Sigmoid colon (tissue), 7 donors: ENCODE results near the gene JUND. TPM values are rescaled to one million over a fixed set of nuclear protein-coding genes. Genes with fewer than 3 reads are reported as not detected.

Experiments
- DNase-seq: peaks from one replicate; pipeline ENCODE4 v3.0.0-alpha.2; 2019
- H3K27ac ChIP-seq, 4 donors: fragments of 200-600 bp; sonication (generic); one replicate each; pipeline ENCODE4 v1.5.1; 2016 to 2019; ENCODE audit warnings: mild to moderate bottlenecking in 1 of 4
- H3K27me3 ChIP-seq, 3 donors: fragments of 200-600 bp; sonication (generic); one replicate each; pipeline ENCODE4 v1.5.1; 2019; ENCODE audit warnings: mild to moderate bottlenecking in 1 of 3
- H3K36me3 ChIP-seq, 4 donors: fragments of 200-600 bp; sonication (generic); one replicate each; pipeline ENCODE4 v1.5.1; 2016 to 2019
- H3K4me1 ChIP-seq, 4 donors: fragments of 200-600 bp; sonication (generic); one replicate each; pipeline ENCODE4 v1.5.1; 2017 to 2019
- H3K4me3 ChIP-seq, 4 donors: fragments of 200-600 bp; sonication (generic); one replicate each; pipeline ENCODE4 v1.5.1; 2017 to 2019; ENCODE audit warnings: mild to moderate bottlenecking in 2 of 4, moderate library complexity in 1 of 4
- H3K9me3 ChIP-seq, 4 donors: fragments of 200-600 bp in 3 of 4; sonication (generic) in 3 of 4; one replicate each; pipeline versions ENCODE4 v1.5.1 to v1.6.1; 2013 to 2019
- EP300 ChIP-seq, 4 donors: sonication (generic); formaldehyde crosslinking; IDR thresholded peaks; one replicate each; pipeline ENCODE4 v1.6.1; 2017; ENCODE audit warnings: antibody characterized with exemption in 4 of 4
- POLR2A ChIP-seq, 2 donors: fragments of 450-650 bp; IDR thresholded peaks; one replicate each; pipeline ENCODE4 v1.6.1; 2016; ENCODE audit warnings: antibody characterized with exemption in 2 of 2, mild to moderate bottlenecking in 2 of 2, moderate library complexity in 2 of 2
- POLR2AphosphoS5 ChIP-seq, 4 donors: sonication (generic); formaldehyde crosslinking; IDR thresholded peaks; one replicate each; pipeline ENCODE4 v1.6.1; 2017; ENCODE audit warnings: antibody characterized with exemption in 4 of 4
- WGBS, 2 donors: extraction: QIAGEN DNeasy Blood & Tissue Kit; methylation state at CpG; one replicate each; pipeline ENCODE4 v1.1.7; 2013; 5-methylcytosine and 5-hydroxymethylcytosine counted together
- intact Hi-C: fragments of 100-400 bp; cut with DNase I; formaldehyde crosslinking; loops from one replicate; pipeline ENCODE4 v1.15.1; 2023
- polyA plus RNA-seq, 3 donors: library from polyadenylated mRNA; stranded (reverse); fragments of 200-250 nt; gene quantifications; one replicate each; pipeline ENCODE4 v1.2.3, GENCODE V29; 2013
- total RNA-seq, 4 donors: library from RNA; depleted of rRNA; stranded (reverse); fragments of >200 nt; gene quantifications; one replicate each; pipeline ENCODE4 v1.1.0, GENCODE V29; 2016
- TF ChIP-seq, protein P1 (sequence below), 4 experiments: fragments of 450-650 bp in 3 of 4; fragments of 200-600 bp in 1 of 4; IDR thresholded peaks; one replicate each; pipeline ENCODE4 v1.5.1; 2016 to 2019; ENCODE audit warnings: antibody characterized with exemption in 4 of 4, mild to moderate bottlenecking in 3 of 4, moderate library complexity in 2 of 4
- donor health status: healthy with polysubstance abuse.
- donor health status: Bipolar disorder and iron deficiency.
- donor health status: healthy.

The JUND gene
- total and polyA plus RNA-seq, 7 donors: 163 to 369 (median 180) TPM

DNA sequence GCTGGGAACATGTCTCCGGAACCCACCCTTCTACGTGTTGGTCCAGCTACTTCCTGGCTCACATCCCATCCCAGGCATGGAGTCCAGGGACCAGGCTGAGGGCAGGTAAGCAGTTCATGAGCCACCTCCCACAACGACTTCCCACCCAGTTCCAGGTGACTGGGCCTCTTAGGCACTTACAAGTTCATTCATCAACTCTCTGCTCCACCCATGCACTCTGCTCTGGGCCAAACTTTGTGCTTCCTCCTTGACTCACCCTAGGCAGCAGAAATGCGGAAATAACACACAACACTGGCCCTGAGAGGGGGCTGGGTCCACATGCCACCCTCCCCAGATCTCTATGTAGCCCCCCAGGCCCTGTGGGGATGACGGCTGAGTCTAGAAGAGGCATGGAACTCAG lies 27.7 kb downstream of the JUND start:
- 16 to 48% methylated on average over 5 of the region's 5 CpGs for WGBS, 2 donors
- Histone ChIP-seq H3K9me3 (no peaks in the 10 kb centered on the region), H3K4me1 (peaks cover 0 to 5% (median 0%) of the 10 kb centered on the region in 4 donors), H3K27ac (no peak overlapping the region), H3K4me3 (no peak overlapping the region), H3K36me3 (peaks cover 0 to 3% (median 0%) of the 10 kb centered on the region in 4 donors), H3K27me3 (peaks cover 0 to 13% (median 5%) of the 10 kb centered on the region in 3 donors)
- intact Hi-C loops: loop anchor here (2.0 kb wide), 1 partner anchor 139 kb away; no protein-coding TSS in a partner anchor
- TF ChIP-seq EP300 (IDR thresholded peaks at IDR 0.05) (no peak), POLR2A (IDR thresholded peaks at IDR 0.05) (no peak)
- TF ChIP-seq, protein P1, sequence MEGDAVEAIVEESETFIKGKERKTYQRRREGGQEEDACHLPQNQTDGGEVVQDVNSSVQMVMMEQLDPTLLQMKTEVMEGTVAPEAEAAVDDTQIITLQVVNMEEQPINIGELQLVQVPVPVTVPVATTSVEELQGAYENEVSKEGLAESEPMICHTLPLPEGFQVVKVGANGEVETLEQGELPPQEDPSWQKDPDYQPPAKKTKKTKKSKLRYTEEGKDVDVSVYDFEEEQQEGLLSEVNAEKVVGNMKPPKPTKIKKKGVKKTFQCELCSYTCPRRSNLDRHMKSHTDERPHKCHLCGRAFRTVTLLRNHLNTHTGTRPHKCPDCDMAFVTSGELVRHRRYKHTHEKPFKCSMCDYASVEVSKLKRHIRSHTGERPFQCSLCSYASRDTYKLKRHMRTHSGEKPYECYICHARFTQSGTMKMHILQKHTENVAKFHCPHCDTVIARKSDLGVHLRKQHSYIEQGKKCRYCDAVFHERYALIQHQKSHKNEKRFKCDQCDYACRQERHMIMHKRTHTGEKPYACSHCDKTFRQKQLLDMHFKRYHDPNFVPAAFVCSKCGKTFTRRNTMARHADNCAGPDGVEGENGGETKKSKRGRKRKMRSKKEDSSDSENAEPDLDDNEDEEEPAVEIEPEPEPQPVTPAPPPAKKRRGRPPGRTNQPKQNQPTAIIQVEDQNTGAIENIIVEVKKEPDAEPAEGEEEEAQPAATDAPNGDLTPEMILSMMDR (IDR thresholded peaks at IDR 0.05): no peak
- no peak for DNase-seq

DNA sequence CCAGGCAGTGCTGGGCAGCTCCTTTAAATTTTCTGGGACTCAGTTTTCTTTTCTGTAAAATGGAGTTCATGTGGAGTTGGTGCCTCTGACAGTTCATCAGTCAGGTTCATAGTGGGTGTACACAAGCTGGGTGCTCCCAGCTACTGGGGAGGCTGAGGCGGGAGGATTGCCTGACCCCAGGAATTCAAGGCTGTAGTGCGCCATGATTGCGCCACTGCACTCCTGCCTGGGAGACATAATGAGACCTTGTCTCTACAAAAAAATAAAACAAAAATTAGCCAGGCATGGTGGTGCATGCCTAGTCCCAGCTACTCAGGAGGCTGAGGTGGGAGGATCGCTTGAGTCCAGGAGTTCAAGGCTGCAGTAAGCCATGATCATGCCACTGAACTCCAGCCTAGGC lies 28.3 kb downstream of the JUND start:
- H3K4me1 ChIP-seq: peaks cover 0 to 5% (median 2%) of the 10 kb centered on the region in 4 donors
- H3K27me3 ChIP-seq: peaks cover 0 to 13% (median 5%) of the 10 kb centered on the region in 3 donors
- DNase-seq: no peak
- intact Hi-C loops: loop anchor here (2.0 kb wide), 1 partner anchor 138 kb away; no protein-coding TSS in a partner anchor
- H3K9me3 ChIP-seq: no peaks in the 10 kb centered on the region
- H3K27ac ChIP-seq: no peak overlapping the region
- WGBS, 2 donors: 93 to 94% methylated on average over 4 of the region's 4 CpGs
- TF ChIP-seq, protein P1 (IDR thresholded peaks at IDR 0.05): no peak
- no peak for TF ChIP-seq EP300 (IDR thresholded peaks at IDR 0.05)
- no peak for TF ChIP-seq POLR2AphosphoS5 (IDR thresholded peaks at IDR 0.05)
- no peak for TF ChIP-seq POLR2A (IDR thresholded peaks at IDR 0.05)
- peaks cover 0 to 3% (median 0%) of the 10 kb centered on the region in 4 donors for H3K36me3 ChIP-seq
- no peak overlapping the region for H3K4me3 ChIP-seq

DNA sequence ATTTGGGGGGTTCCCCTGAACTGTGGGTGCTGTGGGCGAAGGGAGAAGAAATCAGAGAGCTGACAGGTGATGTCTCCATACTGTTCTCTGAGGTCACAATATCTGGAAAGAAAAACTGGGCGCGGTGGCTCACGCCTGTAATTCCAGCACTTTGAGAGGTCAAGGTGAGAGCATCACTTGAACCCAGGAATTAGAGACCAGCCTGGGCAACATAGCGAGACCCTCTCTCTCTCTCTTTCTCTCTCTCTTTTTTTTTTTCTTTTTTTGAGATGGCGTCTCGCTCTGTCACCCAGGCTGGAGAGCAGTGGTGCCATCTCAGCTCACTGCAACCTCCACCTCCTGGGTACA lies 29.1 kb downstream of the JUND start:
- Histone ChIP-seq H3K27ac (no peak overlapping the region), H3K27me3 (peaks cover 0 to 13% (median 5%) of the 10 kb centered on the region in 3 donors), H3K36me3 (peaks cover 0 to under 1% (median 0%) of the 10 kb centered on the region in 4 donors), H3K9me3 (no peaks in the 10 kb centered on the region), H3K4me3 (no peak overlapping the region), H3K4me1 (peaks cover 0 to 5% (median 2%) of the 10 kb centered on the region in 4 donors)
- DNase-seq: no peak
- TF ChIP-seq POLR2A (IDR thresholded peaks at IDR 0.05) (no peak), EP300 (IDR thresholded peaks at IDR 0.05) (no peak), POLR2AphosphoS5 (IDR thresholded peaks at IDR 0.05) (no peak)
- TF ChIP-seq, protein P1 (IDR thresholded peaks at IDR 0.05): no peak
- intact Hi-C loops: loop anchor here (2.0 kb wide), 1 partner anchor 138 kb away; no protein-coding TSS in a partner anchor
- 64 to 83% methylated on average over 7 of the region's 7 CpGs for WGBS, 2 donors

DNA sequence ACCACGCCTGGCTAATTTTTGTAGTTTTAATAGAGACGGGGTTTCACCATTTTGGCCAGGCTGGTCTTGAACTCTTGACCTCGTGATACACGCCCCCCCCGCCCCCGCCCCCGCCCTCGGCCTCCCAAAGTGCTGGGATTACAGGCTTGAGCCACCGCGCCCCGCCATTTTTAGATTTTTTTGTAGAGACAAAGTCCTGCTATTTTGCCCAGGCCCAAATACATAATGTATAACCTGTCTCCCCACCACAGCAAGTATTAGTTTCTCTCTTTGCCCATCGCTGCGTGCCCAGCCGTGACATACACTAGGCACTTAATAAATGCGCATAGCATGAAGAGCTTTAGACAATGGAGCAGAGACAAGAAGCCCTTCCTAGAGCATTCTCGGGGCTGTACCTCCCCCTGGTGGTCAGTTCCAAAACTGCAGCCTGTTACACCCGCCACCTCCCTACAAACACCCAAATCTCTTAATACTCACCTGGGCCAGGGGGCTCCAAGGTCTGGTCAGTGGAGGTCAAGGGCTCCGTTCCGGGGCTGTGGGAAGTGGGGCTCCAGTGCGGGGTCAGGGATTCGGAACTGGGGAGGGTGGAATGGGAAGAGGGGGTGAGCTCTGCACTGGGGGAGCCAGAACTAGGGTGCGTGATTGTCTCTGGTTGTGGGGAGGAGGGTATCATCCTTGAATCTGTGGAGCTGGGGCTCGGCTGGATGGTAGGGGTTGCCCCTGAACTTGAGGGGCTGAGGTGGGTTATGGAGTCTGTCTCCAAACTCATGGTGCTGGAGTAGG lies 29.6 kb downstream of the JUND start:
- no peak for TF ChIP-seq POLR2AphosphoS5 (IDR thresholded peaks at IDR 0.05)
- TF ChIP-seq, protein P1 (IDR thresholded peaks at IDR 0.05): peak; percentile 90 to 99 (median 96)
- Histone ChIP-seq H3K4me3 (no peak overlapping the region), H3K4me1 (peaks cover 0 to 5% (median 2%) of the 10 kb centered on the region in 4 donors), H3K27me3 (peaks cover 0 to 13% (median 5%) of the 10 kb centered on the region in 3 donors), H3K9me3 (no peaks in the 10 kb centered on the region), H3K36me3 (no peaks in the 10 kb centered on the region), H3K27ac (no peak overlapping the region)
- WGBS, 2 donors: 21 to 24% methylated on average over 23 of the region's 23 CpGs
- intact Hi-C loops: loop anchor here (1.0 to 2.0 kb wide), 2 partner anchors 43 to 137 kb away; no protein-coding TSS in a partner anchor
- peak; percentile 85 for DNase-seq
